ENCODE data around the gene CDKN1A. TPM values are rescaled to one million over a fixed set of nuclear protein-coding genes. Genes with fewer than 3 reads are reported as not detected.
"Not testable (repeated sequence)": the region's sequence is repeated elsewhere in the genome, so short reads cannot be mapped to it uniquely, and the experiment has no call there.

Gene CDKN1A
- total RNA-seq, 1 donor from 2014 or later, result 48.4 TPM

DNA sequence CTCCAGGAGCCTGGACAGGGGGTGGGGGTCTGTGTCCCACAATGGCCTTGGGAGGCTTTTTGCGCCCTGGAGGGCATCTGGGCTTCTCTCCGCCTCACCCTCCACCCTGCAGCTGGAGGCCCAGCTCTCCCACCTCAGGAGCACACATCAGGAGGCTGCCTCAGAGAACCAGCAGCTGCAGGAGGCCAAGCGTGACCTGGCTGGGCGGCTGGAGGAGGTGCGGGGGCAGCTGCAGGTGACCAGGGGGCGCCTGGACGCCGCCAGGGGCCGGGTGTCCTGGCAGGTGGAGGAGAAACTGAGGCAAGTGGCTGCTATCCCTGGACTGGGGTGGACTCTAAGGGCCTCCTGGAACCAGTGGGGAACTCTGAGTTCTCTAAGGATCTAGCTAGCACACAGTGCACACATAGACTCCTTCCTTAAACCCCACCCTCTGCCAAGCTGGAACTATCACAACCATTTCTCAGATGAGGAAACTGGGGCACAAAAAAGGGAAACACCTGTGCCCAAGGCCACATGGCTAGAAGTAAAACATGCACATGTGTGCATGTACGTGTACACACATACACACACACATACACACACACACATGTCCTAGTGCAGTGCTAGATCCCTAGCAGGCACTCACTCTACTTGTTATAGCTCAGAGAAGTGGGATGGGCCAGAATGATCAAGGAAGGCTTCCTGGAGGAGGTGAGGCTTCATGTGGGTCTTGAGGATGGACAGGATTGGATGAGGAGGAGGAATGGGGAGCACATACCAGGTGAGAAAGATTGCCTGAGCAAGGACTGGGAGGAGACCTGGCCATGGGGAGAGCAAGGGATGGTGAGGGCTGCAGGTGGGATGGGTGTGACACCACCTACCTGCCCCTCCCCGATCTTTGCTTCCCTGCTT, 42.0 kb downstream of the CDKN1A start:
- no peak for DNase-seq (ENCODE audit: low spot score)
- Mint-ChIP-seq H3K4me1 (ENCODE audit: unreplicated experiment) (no peaks in the 10 kb centered on the region), H3K9me3 (ENCODE audit: unreplicated experiment) (no peaks in the 10 kb centered on the region), H3K36me3 (ENCODE audit: low read depth, unreplicated experiment) (no peaks in the 10 kb centered on the region), H3K27me3 (ENCODE audit: unreplicated experiment) (peaks cover 5% of the 10 kb centered on the region), H3K27ac (ENCODE audit: unreplicated experiment) (no peak overlapping the region), H3K4me3 (ENCODE audit: unreplicated experiment) (no peak overlapping the region)
- TF ChIP-seq, protein P1, sequence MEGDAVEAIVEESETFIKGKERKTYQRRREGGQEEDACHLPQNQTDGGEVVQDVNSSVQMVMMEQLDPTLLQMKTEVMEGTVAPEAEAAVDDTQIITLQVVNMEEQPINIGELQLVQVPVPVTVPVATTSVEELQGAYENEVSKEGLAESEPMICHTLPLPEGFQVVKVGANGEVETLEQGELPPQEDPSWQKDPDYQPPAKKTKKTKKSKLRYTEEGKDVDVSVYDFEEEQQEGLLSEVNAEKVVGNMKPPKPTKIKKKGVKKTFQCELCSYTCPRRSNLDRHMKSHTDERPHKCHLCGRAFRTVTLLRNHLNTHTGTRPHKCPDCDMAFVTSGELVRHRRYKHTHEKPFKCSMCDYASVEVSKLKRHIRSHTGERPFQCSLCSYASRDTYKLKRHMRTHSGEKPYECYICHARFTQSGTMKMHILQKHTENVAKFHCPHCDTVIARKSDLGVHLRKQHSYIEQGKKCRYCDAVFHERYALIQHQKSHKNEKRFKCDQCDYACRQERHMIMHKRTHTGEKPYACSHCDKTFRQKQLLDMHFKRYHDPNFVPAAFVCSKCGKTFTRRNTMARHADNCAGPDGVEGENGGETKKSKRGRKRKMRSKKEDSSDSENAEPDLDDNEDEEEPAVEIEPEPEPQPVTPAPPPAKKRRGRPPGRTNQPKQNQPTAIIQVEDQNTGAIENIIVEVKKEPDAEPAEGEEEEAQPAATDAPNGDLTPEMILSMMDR (IDR thresholded peaks at IDR 0.05; ENCODE audit: unreplicated experiment), result no peak

DNA sequence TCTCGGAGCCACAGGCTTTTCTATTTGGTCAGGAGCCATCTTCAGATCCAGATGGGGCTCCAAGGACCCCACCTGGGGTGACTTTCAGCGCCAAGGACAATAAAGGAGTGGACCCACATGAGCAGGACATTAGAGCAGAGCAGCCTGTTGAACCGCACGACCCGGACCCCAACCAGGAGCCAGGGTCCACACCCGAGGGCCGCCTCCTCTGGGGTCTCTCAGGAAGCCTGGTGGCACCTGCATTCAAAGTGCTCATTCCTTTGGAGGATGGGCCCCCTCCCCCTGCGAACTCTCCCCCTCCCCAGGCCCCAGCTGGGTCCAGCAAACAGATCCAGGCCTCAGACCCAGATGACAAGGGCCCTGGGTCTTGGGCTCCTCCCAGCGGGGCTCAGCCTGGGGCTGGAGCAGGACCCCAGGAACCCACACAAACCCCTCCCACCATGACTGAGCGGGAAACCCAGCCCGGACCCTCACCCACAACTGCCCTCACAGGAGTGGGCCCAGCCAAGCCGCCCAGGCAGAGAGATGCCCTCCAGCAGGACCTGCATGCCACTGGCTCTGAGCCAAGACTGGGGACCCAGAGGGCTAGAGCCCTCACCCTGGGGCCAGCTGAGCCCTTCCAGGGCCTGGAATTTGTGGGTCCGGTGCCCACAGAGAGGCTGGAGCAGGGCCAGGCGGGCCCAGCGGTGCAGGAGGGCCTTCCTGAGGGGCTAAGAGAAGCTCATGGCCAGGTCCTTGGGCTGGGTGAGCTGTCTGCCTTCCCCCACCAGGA, 43.0 kb downstream of the CDKN1A start:
- Mint-ChIP-seq H3K9me3 (ENCODE audit: unreplicated experiment) (no peaks in the 10 kb centered on the region), H3K4me3 (ENCODE audit: unreplicated experiment) (no peak overlapping the region), H3K36me3 (ENCODE audit: low read depth, unreplicated experiment) (no peaks in the 10 kb centered on the region), H3K27ac (ENCODE audit: unreplicated experiment) (no peak overlapping the region), H3K4me1 (ENCODE audit: unreplicated experiment) (no peaks in the 10 kb centered on the region), H3K27me3 (ENCODE audit: unreplicated experiment) (peaks cover 5% of the 10 kb centered on the region)
- TF ChIP-seq, protein P1 (IDR thresholded peaks at IDR 0.05; ENCODE audit: unreplicated experiment), result no peak
- DNase-seq (ENCODE audit: low spot score), result no peak

DNA sequence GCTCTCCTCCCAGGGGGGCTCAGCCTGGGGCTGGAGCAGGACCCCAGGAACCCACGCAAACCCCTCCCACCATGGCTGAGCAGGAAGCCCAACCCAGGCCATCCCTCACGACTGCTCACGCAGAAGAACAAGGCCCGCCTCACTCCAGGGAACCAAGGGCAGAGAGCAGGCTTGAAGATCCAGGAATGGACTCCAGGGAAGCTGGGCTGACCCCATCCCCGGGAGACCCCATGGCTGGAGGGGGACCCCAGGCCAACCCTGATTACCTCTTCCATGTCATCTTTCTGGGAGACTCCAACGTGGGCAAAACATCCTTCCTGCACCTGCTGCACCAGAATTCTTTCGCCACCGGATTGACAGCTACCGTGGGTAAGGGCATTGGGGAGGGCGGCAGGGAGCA, 43.9 kb downstream of the CDKN1A start:
- Mint-ChIP-seq H3K4me1 (ENCODE audit: unreplicated experiment) (peaks cover 5% of the 10 kb centered on the region), H3K4me3 (ENCODE audit: unreplicated experiment) (no peak overlapping the region), H3K27ac (ENCODE audit: unreplicated experiment) (no peak overlapping the region), H3K27me3 (ENCODE audit: unreplicated experiment) (peaks cover 5% of the 10 kb centered on the region), H3K9me3 (ENCODE audit: unreplicated experiment) (no peaks in the 10 kb centered on the region), H3K36me3 (ENCODE audit: low read depth, unreplicated experiment) (no peaks in the 10 kb centered on the region)
- TF ChIP-seq, protein P1 (IDR thresholded peaks at IDR 0.05; ENCODE audit: unreplicated experiment), result no peak
- DNase-seq (ENCODE audit: low spot score), result no peak

DNA sequence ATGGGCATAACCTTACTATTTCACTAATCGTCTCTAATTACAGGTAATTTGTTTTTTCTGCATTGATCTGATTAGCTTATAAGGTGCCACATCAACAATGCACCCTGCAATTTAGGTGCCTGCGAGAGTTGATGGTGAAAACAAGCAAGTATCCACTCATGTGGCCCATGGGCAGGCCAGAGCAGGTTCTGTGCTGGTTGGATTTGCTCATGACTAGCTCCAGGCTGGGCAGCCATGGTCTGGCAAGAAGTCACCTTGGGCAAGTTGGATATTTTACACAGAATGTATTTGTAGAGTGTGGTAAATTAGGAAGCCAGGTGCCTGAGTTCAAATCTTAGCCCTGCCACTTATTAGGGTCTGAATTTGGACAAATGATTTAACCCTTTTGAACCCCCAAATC, 44.4 kb downstream of the CDKN1A start:
- Mint-ChIP-seq H3K4me1 (ENCODE audit: unreplicated experiment) (peaks cover 9% of the 10 kb centered on the region), H3K27ac (ENCODE audit: unreplicated experiment) (no peak overlapping the region), H3K27me3 (ENCODE audit: unreplicated experiment) (peaks cover 3% of the 10 kb centered on the region), H3K4me3 (ENCODE audit: unreplicated experiment) (no peak overlapping the region), H3K36me3 (ENCODE audit: low read depth, unreplicated experiment) (no peaks in the 10 kb centered on the region), H3K9me3 (ENCODE audit: unreplicated experiment) (no peaks in the 10 kb centered on the region)
- no peak for DNase-seq (ENCODE audit: low spot score)
- TF ChIP-seq, protein P1 (IDR thresholded peaks at IDR 0.05; ENCODE audit: unreplicated experiment), result no peak

DNA sequence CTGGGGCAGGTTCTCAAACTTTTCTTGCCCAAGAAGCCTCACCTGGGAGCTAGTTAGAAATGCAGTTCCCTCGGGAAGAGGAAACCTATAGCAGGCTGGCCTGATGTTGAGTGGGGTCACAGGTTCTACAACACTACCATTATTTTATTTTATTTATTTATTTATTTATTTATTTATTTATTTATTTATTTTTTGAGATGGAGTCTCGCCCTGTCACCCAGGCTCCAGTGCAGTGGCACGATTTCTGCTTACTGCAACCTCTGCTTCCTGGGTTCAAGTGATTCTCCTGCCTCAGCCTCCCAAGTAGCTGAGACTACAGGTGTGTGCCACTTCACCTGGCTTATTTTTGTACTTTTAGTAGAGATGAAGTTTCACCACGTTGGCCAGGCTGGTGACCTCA, 45.5 kb downstream of the CDKN1A start:
- H3K27ac Mint-ChIP-seq (ENCODE audit: unreplicated experiment); H3K36me3 Mint-ChIP-seq (ENCODE audit: low read depth, unreplicated experiment); H3K4me3 Mint-ChIP-seq (ENCODE audit: unreplicated experiment); H3K9me3 Mint-ChIP-seq (ENCODE audit: unreplicated experiment); DNase-seq (ENCODE audit: low spot score); H3K27me3 Mint-ChIP-seq (ENCODE audit: unreplicated experiment): not testable (repeated sequence)
- H3K4me1 Mint-ChIP-seq (ENCODE audit: unreplicated experiment), result peaks cover 17% of the 10 kb centered on the region

All from endothelial cell (in vitro differentiated cells).